RPMI7951 (cell line): ENCODE results near the gene TTI1. TPM values are rescaled to one million over a fixed set of nuclear protein-coding genes. Genes with fewer than 3 reads are reported as not detected.
A peak's percentile ranks its signal among the peaks of the same experiment; 100 is the strongest.

ENCODE experiments used
- DNase-seq: peaks from one replicate; pipeline ENCODE4 v3.0.0-alpha.2; 2012; ENCODE audit warnings: low read depth
- total RNA-seq: library from RNA; depleted of rRNA; stranded (reverse); fragments of >200 nt; shearing (Covaris generic); gene quantifications from 2 replicates; pipeline ENCODE4 v1.2.3, GENCODE V29; 2014

The TTI1 gene
- total RNA-seq, 1 experiment from 2014 or later: 36.4 TPM

- DNase-seq: peak; percentile 36
Observed at GRCh38 chr20:37988306-37988954, 44.8 kb downstream of the TTI1 start.

DNA sequence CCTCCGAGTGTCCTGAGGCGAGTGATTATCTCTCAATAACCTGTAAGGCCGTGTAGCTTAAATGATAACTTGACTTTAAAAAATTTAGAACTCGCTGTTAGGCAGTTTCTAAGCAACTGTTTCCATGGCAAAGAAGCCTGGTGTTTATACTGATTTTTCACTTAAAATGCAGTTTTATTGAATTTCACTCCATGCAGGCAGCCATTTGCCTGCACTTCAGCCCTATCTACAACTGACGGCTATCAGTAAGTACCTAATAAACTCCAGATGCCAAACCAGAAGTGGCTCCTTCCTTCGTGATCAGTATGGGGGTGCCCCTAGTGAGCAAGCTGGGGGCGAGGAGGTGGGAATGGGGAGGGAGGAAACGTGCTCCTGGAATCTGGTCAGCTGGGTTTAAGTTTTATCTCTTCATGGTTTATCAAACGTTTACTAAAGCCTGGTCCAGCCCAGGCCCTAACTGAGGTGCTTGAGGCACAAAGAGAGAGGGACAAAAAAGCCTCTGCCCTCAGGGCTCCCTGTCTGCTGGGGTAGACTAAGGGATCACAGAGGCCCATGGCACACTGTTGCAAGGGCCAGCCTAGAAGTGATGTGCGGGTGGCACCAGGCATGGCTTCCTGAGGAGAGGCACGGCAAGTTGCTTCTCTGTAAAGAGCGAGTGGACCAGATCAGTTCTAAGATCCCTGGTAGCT is 45.5 kb downstream of the TTI1 start:
- peak; percentile 35 for DNase-seq

DNA sequence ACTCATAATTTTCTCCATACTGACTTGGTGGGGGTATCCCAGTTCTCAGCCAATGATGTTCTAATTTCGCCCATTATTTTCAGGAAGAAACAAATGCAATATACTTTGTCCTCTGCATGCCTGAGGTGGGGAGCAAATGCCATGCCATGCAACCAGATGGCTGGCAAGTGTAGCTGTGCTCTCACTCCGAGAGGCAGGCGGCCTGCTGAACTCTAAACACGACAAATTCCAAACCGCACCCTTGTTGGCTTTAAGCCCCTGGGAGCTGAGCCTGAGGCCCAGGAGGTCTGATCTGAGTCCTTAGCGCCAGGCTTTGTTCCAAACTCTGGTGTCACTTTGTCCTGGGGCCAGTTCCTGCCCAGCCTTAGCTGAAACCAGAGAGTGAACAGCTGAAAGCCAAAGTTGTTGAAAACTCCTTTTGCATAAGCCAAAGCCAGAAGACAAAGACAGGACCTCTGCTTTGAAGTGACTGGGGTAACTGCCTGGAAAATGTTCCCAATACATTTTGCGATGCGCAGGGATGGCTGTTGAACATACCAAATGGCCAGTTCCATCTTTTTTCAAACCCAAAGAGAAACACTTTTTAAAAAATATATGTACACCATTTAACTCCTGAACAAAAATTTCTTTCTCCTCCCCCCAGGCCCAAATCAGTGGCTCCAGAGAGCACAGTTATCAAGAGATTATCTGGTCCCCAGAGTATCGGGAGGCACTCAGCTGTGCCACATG is 46.2 kb downstream of the TTI1 start:
- DNase-seq: peak; percentile 100

DNA sequence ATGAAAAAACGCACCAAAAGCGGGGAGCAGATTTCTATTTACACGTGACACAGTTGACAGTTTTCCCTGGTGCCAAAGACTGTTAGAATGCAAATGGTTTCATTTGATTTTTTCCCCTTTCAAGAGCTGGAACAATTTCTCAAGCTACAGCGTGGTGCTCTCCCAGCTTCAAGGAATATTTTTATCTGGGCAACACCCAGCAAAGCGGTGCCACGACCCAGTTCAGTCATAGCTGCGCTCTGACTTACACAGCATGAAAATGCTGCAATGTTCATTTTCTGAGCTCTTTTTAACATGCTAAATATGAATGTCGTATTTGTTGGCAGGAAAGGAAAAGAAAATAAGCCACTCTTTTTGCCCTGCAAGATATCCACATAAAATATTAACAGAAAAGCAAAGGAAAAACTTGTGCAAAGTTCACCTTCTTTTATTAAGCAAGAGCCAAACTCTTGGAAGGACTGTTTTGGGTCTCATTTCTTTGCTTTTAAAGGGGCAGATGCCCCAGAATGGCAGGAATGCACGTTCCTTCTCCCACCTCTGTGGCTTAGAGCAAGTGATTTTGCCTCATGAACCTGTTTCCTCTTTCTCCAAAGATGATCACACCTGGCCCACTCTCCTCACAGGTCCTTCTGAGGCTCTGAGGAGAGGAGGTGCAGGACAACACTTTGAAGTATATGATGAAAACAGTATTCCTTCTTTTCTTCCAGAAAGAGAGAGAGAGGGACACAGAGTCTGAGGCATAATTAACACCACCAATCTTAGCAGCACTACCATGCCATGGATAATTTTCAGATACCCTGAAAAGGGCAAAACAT is 47.0 kb downstream of the TTI1 start:
- DNase-seq: no peak

- no peak for DNase-seq
Observed at GRCh38 chr20:37984018-37984785, 49.1 kb downstream of the TTI1 start.

DNA sequence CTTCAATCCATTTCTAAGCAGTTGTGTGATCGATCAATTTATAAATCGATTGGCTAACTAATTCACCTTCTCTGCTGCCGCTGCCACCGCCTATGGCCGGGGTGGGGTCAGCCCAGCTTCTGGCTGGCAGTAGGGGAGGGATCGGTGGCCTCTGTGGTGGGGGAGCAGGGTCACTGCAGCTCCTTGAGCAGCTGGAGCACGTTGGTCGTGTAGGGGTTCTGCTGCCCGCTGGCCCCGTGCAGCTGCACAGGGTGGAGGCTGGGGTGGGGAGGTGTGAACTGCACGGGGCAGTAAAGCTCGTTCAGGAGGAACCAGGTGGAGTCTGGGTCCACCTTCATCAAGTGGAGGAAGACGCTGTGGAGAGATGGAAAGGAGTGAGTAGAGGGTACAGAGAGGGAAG is 50.0 kb downstream of the TTI1 start:
- no peak for DNase-seq

- no peak for DNase-seq
Observed at GRCh38 chr20:37981568-37981967, 51.7 kb downstream of the TTI1 start.

GRCh38 chr20:37980876-37981275 is 52.4 kb downstream of the TTI1 start:
- DNase-seq: no peak

DNA sequence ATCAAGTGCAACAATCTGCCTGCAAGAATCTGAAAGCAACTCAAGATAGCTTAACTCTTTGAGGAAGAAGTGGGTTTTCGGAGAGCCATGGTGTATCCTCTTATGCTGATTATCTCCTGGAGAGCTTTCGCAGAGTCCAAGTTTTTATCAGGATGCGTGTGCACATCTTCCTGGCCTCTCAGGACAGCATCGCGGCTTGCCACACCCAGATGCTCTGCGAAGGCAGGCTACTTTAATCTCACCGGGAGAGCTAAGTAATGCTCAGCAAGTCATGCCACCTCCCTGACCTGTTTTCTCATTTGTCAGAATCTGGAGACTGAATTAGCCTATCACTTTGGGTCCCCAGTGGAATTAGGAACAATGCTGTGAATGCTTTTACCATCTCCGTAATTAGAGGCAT is 52.9 kb downstream of the TTI1 start:
- DNase-seq: no peak

DNA sequence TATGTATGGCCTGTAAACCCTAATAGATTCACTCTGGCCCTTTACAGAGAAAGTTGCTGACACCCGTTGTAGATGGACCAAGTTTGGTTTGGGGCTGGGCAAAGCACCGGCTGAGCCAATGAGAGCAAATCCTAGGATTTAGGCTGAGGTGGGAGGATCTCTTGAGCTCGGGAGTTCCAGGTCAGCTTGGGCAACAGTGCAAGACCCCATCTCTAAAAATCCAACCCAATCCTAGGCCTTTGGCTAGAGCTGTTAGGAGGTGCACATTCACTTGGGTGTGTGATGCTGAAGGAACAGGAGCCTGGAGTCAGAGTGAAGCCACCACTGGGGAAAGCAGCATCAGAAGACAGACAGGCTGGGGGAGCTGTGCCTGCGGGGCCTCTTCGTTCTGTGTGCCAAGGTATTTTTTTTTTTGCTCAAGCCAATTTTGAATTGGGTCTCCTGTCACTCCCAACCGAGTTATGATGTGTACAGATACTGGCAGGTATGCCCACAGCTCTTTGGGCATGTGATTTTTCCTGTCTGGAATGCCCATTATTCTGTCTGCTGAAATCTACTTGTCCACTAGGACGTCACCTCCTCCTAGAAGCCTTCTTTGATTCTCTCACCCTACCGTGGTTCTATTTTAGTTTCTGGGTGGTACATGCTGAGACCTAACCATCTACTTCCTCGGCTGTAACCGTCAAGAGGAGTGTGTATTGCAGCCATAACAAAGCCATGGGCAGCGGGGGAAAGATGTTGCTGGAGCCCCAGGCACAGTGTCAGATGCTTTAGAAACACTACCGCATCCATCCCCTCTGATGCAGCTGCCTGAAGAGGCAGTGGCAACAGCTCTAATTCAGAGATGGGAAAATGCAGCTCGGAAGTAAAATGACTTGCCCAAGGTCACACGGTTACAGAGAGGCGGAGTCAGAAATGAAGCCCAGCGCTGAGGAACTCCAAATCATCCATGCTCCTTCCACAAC is 54.0 kb downstream of the TTI1 start:
- no peak for DNase-seq

DNA sequence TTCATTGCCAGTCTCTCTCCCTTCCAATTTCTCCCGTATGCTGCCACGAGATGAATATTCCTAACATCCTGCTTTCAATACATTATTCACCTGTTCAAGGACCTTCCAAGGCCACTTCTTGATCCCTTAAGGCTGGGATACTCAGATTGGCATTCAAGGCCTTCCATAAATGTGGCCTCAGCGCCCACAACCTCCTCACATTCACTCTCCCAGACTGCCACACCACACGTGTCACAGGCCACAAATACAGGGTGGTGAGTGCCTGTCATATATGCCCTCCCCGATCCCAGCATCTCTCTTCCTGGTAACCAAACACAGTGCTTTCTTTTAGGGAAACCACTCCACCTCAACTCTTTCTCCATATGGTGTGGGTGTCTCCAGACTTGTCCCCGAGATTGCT is 55.5 kb downstream of the TTI1 start:
- no peak for DNase-seq

GRCh38 chr20:37977338-37977737 is 55.9 kb downstream of the TTI1 start:
- no peak for DNase-seq

DNA sequence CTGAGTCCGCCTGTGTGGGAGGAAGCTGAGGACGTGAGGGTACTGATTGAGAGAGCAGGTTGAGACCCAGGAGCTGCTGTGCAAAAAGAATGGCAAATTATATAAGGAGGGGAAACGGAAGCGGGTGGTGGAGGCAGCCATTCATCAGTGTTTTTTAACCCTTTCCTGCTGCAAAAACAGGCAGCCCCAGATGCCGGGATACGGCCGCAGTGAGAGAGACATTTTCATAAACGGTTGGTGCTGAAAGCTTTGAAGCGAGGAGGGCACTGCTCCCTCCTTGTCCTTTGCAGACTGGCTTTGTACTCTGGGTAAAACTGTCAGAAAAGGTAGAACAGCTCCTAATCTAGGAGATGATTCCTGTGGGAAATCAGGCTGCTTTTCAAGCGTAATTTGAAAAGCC is 56.4 kb downstream of the TTI1 start:
- no peak for DNase-seq

DNA sequence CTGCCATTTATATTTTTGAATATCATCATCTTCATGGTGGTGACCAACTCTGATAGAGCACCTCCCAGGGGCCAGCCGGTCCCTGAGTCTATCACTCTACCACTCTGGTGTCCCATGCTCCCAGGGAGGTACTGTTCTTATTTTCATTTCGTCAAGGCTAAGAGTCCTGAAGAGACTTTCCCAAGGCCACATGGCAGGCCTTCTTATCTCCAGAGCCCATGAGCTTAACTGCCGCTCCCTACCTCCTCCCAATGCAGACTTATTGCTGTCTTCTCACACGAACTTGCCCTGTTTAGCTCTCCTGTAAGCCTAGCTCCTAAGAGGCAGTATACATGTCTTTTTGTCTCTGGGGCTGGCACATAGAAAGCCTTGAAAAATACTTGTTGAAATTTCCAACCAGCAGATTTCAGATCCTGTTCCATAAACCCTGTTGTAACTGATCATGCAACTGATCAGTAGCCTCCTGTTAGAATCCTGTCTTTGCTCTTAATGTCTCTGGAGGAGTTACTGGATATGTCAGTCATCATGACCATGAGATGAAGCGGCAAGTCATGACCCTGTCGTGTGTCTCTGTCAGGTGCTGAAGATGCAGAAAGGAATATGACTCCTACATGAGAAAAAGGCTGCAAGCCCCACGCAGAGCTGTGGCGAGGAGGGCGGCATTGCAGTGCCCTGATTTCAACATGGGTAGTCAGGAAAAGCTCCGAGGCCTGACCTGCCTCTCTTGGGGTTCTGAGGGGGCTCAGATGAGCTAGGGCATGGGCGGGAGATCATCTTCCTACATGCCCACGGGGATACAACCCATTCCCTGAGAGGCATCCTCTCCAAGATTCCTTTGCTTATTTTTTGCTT is 60.0 kb downstream of the TTI1 start:
- DNase-seq: no peak

DNA sequence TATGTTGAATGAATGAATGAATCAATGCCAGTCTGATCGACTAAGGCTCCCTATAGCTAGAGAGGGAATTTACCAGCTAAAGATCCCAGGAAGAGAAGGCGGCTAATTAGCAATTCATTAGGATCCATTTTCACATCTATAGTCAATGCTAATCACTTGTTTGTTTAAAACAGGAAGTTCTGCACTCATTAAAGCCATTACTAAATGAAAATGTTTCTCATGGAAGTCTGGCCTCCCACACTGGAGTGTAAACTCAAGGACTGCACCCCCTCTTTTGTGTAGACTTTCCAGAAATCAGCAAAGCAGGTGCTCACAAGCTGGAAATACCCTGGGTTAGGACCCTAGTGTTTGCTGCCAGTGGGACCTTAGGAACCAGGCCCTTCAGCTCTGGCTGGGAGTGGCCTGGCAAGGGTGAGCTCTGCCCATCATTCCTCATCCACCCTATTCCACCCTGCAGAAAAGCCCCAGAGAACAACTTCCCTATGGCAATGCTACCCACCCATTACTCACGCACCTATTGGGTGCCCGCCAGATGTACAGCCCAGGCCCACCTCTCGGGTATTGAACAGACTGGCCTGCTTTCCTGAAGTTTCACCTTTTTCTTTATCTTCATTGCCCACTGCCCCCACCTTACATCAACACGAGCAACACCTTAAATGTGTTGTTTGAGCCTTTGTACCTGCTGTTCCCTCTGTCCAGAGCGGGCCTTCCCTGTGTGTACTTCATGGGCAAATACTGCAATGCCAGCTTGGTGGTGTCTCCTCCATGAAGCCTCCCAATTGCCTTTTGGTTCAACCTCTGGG is 60.8 kb downstream of the TTI1 start:
- no peak for DNase-seq

DNA sequence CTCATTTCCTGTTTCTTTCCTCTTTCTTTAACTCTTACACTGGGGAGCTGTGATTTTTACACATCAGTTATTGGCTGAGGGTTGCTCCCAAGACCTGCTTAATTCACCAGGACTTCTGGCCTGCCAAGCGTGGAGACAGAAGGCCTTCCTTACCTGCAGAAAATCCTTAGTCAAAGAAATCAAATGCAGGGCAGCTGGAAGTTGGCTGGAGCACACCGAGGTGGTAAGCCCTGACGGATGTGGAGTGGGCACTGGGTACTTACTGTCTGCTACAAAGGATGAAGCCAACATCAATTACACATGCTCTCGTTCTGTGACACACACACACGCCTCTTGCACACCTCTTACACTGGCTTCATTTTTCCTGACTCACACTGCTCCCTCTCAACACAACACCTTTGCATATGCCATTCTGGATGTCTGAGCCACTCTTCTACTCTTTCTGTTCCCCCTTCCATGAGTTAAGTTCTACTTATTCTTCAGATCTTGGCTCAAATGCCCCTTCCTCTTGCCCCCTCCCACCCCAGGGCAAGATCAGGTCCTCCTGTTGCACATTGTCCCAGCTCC is 61.6 kb downstream of the TTI1 start:
- no peak for DNase-seq

DNA sequence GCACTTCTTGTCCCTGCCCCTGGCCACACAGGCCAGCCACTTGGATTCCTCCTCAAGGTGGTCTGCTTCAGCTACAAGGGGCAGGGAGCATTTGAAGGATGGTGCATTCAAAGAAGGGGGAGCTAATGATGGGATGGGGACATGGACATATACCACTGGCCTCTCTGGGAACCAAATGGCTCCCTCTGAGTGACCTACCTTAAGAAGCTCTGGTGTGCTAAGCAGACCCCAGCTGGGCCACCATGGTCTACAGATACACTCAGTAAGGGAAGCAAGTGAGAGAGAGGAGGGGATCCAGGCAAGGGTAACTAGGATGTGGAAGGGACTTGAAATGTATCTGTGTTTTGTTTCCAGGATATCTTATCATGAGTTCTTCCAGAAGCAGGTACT is 62.4 kb downstream of the TTI1 start:
- no peak for DNase-seq
